Muscle layer of colon (tissue), 2 donors: ENCODE data around the gene C11orf16.

ENCODE experiments used
- H3K27ac ChIP-seq: one replicate; pipeline ENCODE4 v1.7.0; 2013; ENCODE audit warnings: low read depth, mild to moderate bottlenecking, low read length, moderate library complexity
- H3K27me3 ChIP-seq, 2 donors: one replicate each; pipeline ENCODE4 v1.7.0; 2013; ENCODE audit warnings: low read length in 2 of 2, mild to moderate bottlenecking in 2 of 2; ENCODE audit not compliant: insufficient read depth in 2 of 2, control insufficient read depth in 1 of 2
- H3K36me3 ChIP-seq: one replicate; pipeline ENCODE4 v1.7.0; 2013; ENCODE audit warnings: mild to moderate bottlenecking, low read length; ENCODE audit not compliant: insufficient read depth
- H3K4me1 ChIP-seq: one replicate; pipeline ENCODE4 v1.7.0; 2013; ENCODE audit warnings: mild to moderate bottlenecking, low read length; ENCODE audit not compliant: insufficient read depth
- H3K4me3 ChIP-seq, 2 donors: one replicate each; pipeline ENCODE4 v1.7.0; 2013; ENCODE audit warnings: low read length in 2 of 2, low read depth in 1 of 2, mild to moderate bottlenecking in 1 of 2, moderate library complexity in 1 of 2
- H3K9ac ChIP-seq: one replicate; pipeline ENCODE4 v1.7.0; 2013; ENCODE audit warnings: low read length
- H3K9me3 ChIP-seq: one replicate; pipeline ENCODE4 v1.7.0; 2013; ENCODE audit warnings: mild to moderate bottlenecking, low read length
- donor health status: abdominal sarcoma.
- donor health status: Adenocarcinoma of cecum.

C11orf16 gene

GRCh38 chr11:8933931-8934330 lies 1.2 kb upstream of the C11orf16 start:
- no peaks in the 10 kb centered on the region for H3K9me3 ChIP-seq
- no peaks in the 10 kb centered on the region for H3K27me3 ChIP-seq
- H3K4me3 ChIP-seq: no peak overlapping the region
- H3K27ac ChIP-seq: no peak overlapping the region
- H3K9ac ChIP-seq: no peak overlapping the region
- no peaks in the 10 kb centered on the region for H3K4me1 ChIP-seq
- H3K36me3 ChIP-seq: no peaks in the 10 kb centered on the region

DNA sequence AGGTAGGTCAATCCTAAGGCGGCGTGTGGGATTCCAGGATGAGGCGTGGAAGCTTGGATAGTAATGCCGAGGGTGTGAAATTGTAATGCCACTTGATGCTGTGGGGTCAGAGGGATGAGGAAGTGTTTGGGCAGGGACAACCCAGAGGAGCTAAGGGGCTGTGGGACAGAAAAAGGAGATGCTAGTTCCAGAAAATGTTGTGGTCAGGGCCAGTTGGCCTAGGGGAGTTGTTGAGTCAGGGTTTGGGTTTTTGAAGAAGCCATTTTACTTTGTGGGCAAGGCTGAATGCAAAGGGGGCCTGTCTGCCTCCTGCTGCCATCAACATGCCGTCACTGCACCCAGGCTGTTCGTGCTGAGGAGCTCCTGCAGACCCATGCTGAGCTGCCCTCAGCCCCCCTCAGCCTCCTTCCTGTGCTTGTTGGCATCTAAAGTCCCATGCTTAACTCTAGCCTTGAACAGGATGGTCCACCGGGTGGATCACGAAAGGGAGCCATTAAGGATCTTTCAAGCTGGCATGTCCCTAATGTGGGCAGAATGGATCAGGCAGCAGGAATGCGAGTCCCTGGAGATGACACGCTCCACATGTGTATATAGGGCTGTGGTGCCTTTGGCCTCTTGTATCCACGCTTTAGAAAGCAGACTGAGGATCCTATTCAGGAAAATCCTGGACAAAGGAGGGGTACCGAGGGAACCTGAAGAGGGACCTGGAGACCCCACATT lies 2.1 kb downstream of the C11orf16 start:
- Histone ChIP-seq H3K4me1 (no peaks in the 10 kb centered on the region), H3K27me3 (no peaks in the 10 kb centered on the region), H3K4me3 (no peak overlapping the region), H3K9ac (no peak overlapping the region), H3K27ac (no peak overlapping the region), H3K9me3 (no peaks in the 10 kb centered on the region), H3K36me3 (no peaks in the 10 kb centered on the region)

DNA sequence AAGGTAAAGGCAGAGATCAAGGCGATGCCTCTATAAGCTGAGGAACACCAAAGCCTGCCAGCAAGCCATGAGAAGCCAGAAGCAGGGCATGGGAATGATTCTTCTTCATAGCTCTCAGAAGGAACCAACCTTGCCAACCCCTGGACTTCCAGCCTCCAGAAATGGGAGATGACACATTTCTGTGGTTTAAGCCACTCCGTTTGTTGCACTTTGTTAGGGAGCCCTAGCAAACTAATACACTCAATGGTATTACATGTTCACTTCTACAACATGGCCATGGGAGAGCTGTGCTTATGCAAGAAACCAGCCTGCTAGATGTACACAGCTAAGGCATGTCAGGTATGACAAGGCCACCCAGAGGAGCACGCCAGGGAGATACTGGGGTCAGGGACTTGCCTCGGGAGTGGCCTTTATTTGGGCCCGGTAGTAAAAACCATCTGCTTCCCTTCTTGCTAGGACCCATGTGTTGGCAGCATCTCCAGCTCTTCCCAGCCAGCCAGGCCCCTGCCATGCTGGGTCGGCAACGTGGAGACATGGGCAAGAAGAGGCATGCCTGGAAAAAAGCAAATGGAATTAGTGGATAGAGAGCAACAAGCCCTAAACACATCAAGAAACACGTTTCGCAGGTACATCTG lies 3.6 kb downstream of the C11orf16 start:
- no peaks in the 10 kb centered on the region for H3K27me3 ChIP-seq
- H3K4me1 ChIP-seq: no peaks in the 10 kb centered on the region
- no peak overlapping the region for H3K9ac ChIP-seq
- H3K36me3 ChIP-seq: peaks cover 7% of the 10 kb centered on the region
- H3K9me3 ChIP-seq: no peaks in the 10 kb centered on the region
- H3K27ac ChIP-seq: no peak overlapping the region
- H3K4me3 ChIP-seq: no peak overlapping the region

- Histone ChIP-seq H3K27ac (no peak overlapping the region), H3K9ac (no peak overlapping the region), H3K9me3 (no peaks in the 10 kb centered on the region), H3K4me1 (no peaks in the 10 kb centered on the region), H3K36me3 (peaks cover 7% of the 10 kb centered on the region), H3K4me3 (no peak overlapping the region), H3K27me3 (no peaks in the 10 kb centered on the region)
Measured at GRCh38 chr11:8928205-8928604, 4.5 kb downstream of the C11orf16 start.

DNA sequence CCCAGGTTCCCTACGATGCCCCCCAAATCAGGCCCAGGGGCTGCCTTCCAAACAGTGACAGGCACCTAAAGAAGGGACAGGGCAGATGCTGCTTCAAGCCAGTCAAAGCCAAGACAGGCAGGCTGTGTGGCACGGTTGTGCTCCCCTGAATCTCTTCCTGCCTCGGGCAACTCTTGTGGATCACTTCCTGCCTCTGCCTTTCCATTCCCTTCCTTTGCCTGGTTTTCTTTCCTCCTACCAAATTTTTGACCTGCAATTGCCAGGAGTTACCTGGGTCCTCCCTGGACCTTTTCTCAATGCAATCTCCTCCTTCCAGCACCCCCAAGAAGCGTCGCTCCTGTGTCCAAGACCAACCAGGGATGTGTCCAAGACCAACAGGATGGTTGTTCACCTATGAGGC lies 5.5 kb downstream of the C11orf16 start:
- no peak overlapping the region for H3K4me3 ChIP-seq
- H3K27ac ChIP-seq: no peak overlapping the region
- H3K27me3 ChIP-seq: no peaks in the 10 kb centered on the region
- H3K9ac ChIP-seq: no peak overlapping the region
- no peaks in the 10 kb centered on the region for H3K9me3 ChIP-seq
- no peaks in the 10 kb centered on the region for H3K4me1 ChIP-seq
- H3K36me3 ChIP-seq: peaks cover 14% of the 10 kb centered on the region

- Histone ChIP-seq H3K4me1 (no peaks in the 10 kb centered on the region), H3K9ac (no peak overlapping the region), H3K4me3 (no peak overlapping the region), H3K27ac (no peak overlapping the region), H3K9me3 (no peaks in the 10 kb centered on the region), H3K36me3 (peaks cover 24% of the 10 kb centered on the region), H3K27me3 (no peaks in the 10 kb centered on the region)
Measured at GRCh38 chr11:8926236-8926635, 6.5 kb downstream of the C11orf16 start.

GRCh38 chr11:8925711-8926110 lies 7.0 kb downstream of the C11orf16 start:
- peaks cover 29% of the 10 kb centered on the region for H3K36me3 ChIP-seq
- no peak overlapping the region for H3K9ac ChIP-seq
- no peaks in the 10 kb centered on the region for H3K4me1 ChIP-seq
- H3K27ac ChIP-seq: no peak overlapping the region
- H3K9me3 ChIP-seq: no peaks in the 10 kb centered on the region
- no peak overlapping the region for H3K4me3 ChIP-seq
- no peaks in the 10 kb centered on the region for H3K27me3 ChIP-seq

GRCh38 chr11:8922691-8923090 lies 10.1 kb downstream of the C11orf16 start:
- Histone ChIP-seq H3K36me3 (peaks cover 47% of the 10 kb centered on the region), H3K4me1 (peaks cover 4% of the 10 kb centered on the region), H3K9me3 (no peaks in the 10 kb centered on the region), H3K27ac (no peak overlapping the region), H3K9ac (no peak overlapping the region), H3K4me3 (no peak overlapping the region), H3K27me3 (no peaks in the 10 kb centered on the region)

DNA sequence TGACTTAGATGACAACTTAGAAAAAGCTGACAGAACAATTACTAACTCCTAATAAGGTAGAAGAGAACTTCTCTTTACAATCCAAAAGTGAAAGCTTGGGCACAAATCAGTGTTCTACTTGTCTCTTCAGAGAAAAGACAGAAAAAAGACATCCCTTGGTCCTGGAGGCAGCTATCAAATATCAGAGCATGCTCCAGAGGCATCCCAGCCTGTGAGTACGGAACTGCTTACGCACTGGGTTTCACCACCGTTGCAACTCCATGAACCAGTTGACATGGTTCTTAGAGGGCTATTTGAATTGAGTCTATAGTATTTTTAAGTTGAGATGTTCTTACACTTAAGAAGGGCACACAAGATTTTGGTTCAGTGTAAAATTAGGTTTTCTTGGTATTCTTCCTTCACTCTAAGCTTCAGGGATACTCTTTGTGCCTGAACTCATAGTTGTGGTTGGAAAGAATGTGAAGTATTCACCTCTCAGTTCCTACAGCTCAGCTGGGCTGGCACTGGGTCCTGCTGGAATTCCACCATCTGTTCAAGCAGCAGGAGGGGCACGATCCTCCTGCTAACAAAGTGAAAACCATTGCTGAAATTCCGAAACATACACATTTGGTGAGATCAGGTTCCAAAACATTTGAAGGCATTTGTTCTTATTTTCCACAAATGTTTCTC lies 15.5 kb downstream of the C11orf16 start:
- Histone ChIP-seq H3K9me3 (no peaks in the 10 kb centered on the region), H3K4me3 (peak overlapping the region in 1 of 2 donors; percentile 46), H3K27me3 (no peaks in the 10 kb centered on the region), H3K4me1 (peaks cover 37% of the 10 kb centered on the region), H3K9ac (no peak overlapping the region), H3K36me3 (peaks cover 42% of the 10 kb centered on the region), H3K27ac (peak overlapping the region; percentile 67)

GRCh38 chr11:8914661-8915018 lies 18.1 kb downstream of the C11orf16 start:
- peak overlapping the region in 1 of 2 donors; percentile 8 for H3K4me3 ChIP-seq
- no peaks in the 10 kb centered on the region for H3K27me3 ChIP-seq
- no peak overlapping the region for H3K27ac ChIP-seq
- peaks cover 16% of the 10 kb centered on the region for H3K36me3 ChIP-seq
- H3K4me1 ChIP-seq: peaks cover 43% of the 10 kb centered on the region
- H3K9me3 ChIP-seq: no peaks in the 10 kb centered on the region
- H3K9ac ChIP-seq: peak overlapping the region; percentile 1

GRCh38 chr11:8913961-8914660 lies 18.6 kb downstream of the C11orf16 start:
- Histone ChIP-seq H3K9ac (peak overlapping the region; percentile 1), H3K27ac (peak overlapping the region; percentile 69), H3K4me1 (peaks cover 44% of the 10 kb centered on the region), H3K9me3 (no peaks in the 10 kb centered on the region), H3K27me3 (no peaks in the 10 kb centered on the region), H3K4me3 (peak overlapping the region in 1 of 2 donors; percentile 8), H3K36me3 (peaks cover 15% of the 10 kb centered on the region)
